Fibroblast of the conjunctiva (primary cell): Measurements from ENCODE around the gene OR7G1.
"Not testable (repeated sequence)": the region's sequence is repeated elsewhere in the genome, so short reads cannot be mapped to it uniquely, and the experiment has no call there.

Experiments
- DNase-seq: peaks from one replicate; pipeline ENCODE4 v3.0.0-alpha.2; 2010; ENCODE audit warnings: low read depth

The OR7G1 gene

DNA sequence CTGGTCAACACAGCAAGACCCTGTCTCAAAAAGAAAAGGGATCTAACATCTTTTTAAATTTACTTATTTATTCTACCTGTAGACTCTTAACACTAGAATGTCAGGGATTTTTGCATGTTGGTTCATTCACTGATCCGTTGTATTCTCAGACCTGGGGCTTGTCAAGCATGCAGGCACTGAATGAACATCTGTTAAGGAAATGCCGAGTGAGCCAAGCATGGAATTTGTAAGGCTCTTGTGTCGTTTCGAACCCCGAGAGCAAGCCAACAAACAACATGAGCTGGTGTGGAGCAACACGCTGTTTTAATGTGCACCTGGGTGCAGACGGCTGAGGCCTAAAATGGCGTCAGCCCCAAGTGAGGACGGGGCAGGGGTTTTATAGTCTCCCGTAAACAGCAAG, 38.7 kb downstream of the OR7G1 start:
- no peak for DNase-seq

DNA sequence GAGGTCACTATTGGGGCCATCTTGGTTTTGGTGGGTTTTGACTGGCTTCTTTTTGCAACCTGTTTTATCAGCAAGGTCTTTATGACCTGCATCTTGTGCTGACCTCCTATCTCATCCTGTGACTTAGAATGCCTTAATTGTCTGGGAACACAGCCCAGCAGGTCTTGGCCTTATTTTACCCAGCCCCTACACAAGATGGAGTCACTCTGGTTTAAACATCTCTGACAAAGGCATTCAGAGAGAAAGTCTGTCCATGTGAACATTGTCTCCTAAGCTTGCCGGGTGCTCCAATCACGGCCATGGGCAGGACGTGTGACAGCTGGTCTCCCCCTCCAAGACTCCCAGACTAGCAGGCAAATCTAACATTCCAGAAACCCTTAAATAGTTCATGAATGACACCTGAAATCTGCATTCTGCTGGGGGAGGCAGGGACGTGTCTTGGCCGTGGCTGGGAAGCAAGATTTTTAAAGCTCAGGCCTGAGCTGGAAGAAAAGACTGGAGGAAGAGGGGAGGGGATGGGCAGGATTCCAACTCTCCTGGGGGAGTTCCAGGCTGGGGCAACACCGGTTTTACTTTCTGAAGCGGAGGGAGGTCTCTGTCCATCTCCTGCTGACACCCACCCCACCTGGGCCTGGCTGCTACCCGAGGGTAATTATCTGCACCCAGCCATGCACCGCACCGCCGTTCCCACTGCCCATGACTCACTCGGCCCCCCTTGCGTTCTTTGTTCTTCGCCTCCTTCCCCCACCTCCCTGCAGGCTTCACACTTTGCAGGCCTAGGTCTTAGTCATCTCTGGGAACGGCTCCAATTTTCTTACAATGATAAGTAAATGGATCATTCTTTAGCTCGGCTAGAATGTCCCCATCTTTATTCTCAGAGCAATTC, 40.3 kb downstream of the OR7G1 start:
- peak; percentile 75 for DNase-seq

DNA sequence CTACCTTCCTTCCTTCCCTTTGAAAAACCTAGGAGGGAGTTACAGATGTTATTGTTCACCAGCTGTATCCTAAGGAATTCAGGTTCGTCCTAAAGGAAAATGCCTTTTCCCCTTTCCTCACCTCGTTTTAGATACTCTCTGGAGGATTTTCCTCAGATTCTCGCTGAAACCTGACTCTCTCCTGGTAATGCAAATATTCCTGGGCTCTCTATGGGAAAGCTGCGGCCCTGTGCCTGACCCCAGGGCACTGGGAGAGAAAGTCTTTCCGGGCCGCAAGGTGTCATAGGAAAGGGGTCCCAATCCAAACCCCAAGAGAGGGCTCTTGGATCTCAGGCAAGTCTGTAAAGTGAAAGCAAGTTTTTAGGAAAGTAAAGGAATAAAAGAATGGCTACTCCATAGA, 41.8 kb downstream of the OR7G1 start:
- no peak for DNase-seq

DNA sequence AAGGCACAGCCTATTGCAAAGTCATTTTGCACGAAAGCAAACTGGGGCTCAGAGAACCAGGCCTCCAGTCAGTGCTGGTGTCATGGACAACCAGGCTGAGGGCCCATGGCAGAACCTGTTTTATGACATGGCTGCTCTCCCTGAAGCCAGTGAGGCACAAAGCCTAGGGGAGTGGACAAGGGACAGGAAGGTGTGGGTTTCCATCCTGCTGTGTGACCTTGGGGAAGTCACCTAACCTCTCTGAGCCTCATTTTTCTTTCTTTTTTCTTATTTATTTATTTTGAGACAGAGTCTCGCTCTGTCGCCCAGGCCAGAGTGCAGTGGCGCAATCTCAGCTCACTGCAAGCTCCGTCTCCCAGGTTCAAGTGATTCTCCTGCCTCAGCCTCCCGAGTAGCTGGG, 43.8 kb downstream of the OR7G1 start:
- DNase-seq = not testable (repeated sequence)

DNA sequence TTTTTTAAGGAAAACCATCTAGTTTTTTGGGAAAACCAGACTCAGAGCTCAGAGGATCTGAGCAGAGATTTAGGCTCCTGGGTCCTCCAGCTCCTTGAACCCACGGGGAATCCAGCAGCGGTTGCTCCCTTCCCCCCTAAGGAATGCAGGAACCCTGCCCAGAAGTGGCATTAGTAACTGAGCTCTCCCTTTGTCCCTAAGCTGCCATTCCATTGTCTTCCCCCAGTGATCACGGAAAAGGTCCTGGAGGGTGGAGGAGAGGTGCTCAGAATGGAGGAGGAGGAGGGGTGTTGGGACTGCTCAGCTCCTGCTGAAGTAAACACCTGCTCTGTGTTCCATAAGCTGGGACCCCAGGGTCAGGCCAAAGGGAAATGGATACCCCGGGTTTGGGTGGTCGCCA, 45.5 kb downstream of the OR7G1 start:
- no peak for DNase-seq

DNA sequence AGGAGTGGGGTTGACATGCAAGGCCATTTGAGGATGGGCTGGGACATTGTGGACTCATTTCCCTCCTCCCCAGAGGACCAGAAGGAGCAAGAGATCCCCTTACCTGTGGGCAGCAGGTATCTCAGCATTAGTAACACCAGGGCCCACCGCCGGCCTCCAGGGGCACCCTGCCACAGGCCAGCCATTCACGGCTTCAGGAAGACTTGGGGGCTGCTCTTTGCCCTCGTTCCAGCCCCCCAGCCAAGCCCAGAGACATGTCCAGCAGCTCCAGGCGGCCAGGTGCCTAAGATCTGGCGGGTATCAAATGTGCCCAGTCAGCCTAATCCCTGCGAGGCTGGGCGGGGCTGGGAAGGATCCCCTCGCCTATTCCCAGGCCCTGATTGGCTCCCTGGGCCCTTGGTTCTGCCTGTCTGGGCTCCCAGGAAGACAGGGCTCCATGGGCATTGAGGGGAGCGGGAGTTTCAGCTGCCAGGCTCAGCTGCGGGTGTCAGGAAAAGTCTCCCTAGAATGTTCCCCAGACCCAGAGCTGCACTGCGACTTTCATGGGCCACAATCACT, 50.0 kb downstream of the OR7G1 start:
- no peak for DNase-seq
